Pancreas (tissue), 10 donors: ENCODE measurements around the gene SULT1C3. TPM values are rescaled to one million over a fixed set of nuclear protein-coding genes. Genes with fewer than 3 reads are reported as not detected.
A peak's percentile ranks its signal among the peaks of the same experiment; 100 is the strongest.
"Not testable (repeated sequence)": the region's sequence is repeated elsewhere in the genome, so short reads cannot be mapped to it uniquely, and the experiment has no call there.

Source experiments
- ATAC-seq, 4 donors: fragments of 200-7000 bp; cut with Tn5 transposase; one replicate each; pipeline versions ENCODE4 v1.8.0 to v1.9.1; 2020; ENCODE audit warnings: mild to moderate bottlenecking in 4 of 4, moderate library complexity in 4 of 4
- DNase-seq, 6 donors: peaks; one replicate each; pipeline ENCODE4 v3.0.0-alpha.2; 2020
- FAIRE-seq: peaks from 2 replicates; lab custom pipeline; 2012; peaks lifted over from hg19 to GRCh38; lab: Jason Lieb, UNC
- H3K27ac ChIP-seq, 4 donors: fragments of 200-600 bp; sonication (generic); 1 replicate in 3 of 4; 2 replicates in 1 of 4; pipeline versions ENCODE4 v1.5.0 to v1.8.0; 2020
- H3K27me3 ChIP-seq, 4 donors: fragments of 200-600 bp; one replicate each; pipeline ENCODE4 v1.8.0; 2021
- H3K36me3 ChIP-seq, 3 donors: fragments of 200-600 bp; sonication (generic) in 1 of 3; one replicate each; pipeline versions ENCODE4 v1.5.0 to v1.8.0; 2020 to 2021
- H3K4me1 ChIP-seq, 3 donors: fragments of 200-600 bp; one replicate each; pipeline ENCODE4 v1.8.0; 2021
- H3K4me3 ChIP-seq, 4 donors: fragments of 200-600 bp; sonication (generic) in 2 of 4; one replicate each; pipeline versions ENCODE4 v1.5.0 to v1.8.0; 2020 to 2021
- H3K9me3 ChIP-seq, 4 donors: fragments of 200-600 bp; one replicate each; pipeline ENCODE4 v1.8.0; 2021
- whole genome bisulfite sequencing, 2 donors: extraction: QIAGEN DNeasy Blood & Tissue Kit; methylation state at CpG; one replicate each; pipeline ENCODE4 v1.1.7; 2013; 5-methylcytosine and 5-hydroxymethylcytosine counted together
- intact Hi-C, 3 donors: fragments of 100-400 bp; cut with DNase I; formaldehyde crosslinking; loops; one replicate each; pipeline versions ENCODE4 v1.11.1 to v1.14.2; 2022
- polyA plus RNA-seq, 2 donors: library from polyadenylated mRNA; stranded (reverse); fragments of 200-250 nt; gene quantifications; one replicate each; pipeline ENCODE4 v1.2.3, GENCODE V29; 2013
- total RNA-seq, 6 donors: library from RNA; stranded (reverse); fragmentation: NEBNext Ultra II Directional in 4 of 6; extraction: Animal tissue kit (Norgen Biotek cat#: 25700) in 4 of 6; gene quantifications; one replicate each; pipeline versions ENCODE4 v1.2.1 to v1.2.4, GENCODE V29; 2021 to 2023
- TF ChIP-seq, protein P1 (sequence below), 4 donors: fragments of 200-600 bp; sonication (generic) in 3 of 4; IDR thresholded peaks; one replicate each; pipeline versions ENCODE4 v1.5.0 to v1.8.0; 2021; ENCODE audit warnings: antibody characterized with exemption in 4 of 4
- donor health status: healthy with polysubstance abuse.
- donor health status: DM: no; HTN: no; CAD: no; lungs with moderate emphysema.
- donor health status: DM: no; HTN: no; CAD: no.
- donor health status: control.
- donor health status: control.
- donor health status: Bipolar disorder and iron deficiency.
- donor health status: DM: yes; HTN: yes; CAD: no.
- donor health status: DM: no; HTN: no; CAD: no.
- donor health status: DM: no; HTN: no; CAD: no.
- donor health status: DM: yes; HTN: yes; CAD: no.

SULT1C3 gene
- total and polyA plus RNA-seq, 8 donors, result not detected

- intact Hi-C loops, result no loop called here
- Histone ChIP-seq H3K36me3 (no peaks in the 10 kb centered on the region), H3K27ac (no peak overlapping the region), H3K4me1 (no peaks in the 10 kb centered on the region), H3K4me3 (no peak overlapping the region), H3K27me3 (no peaks in the 10 kb centered on the region), H3K9me3 (no peaks in the 10 kb centered on the region)
- TF ChIP-seq, protein P1, sequence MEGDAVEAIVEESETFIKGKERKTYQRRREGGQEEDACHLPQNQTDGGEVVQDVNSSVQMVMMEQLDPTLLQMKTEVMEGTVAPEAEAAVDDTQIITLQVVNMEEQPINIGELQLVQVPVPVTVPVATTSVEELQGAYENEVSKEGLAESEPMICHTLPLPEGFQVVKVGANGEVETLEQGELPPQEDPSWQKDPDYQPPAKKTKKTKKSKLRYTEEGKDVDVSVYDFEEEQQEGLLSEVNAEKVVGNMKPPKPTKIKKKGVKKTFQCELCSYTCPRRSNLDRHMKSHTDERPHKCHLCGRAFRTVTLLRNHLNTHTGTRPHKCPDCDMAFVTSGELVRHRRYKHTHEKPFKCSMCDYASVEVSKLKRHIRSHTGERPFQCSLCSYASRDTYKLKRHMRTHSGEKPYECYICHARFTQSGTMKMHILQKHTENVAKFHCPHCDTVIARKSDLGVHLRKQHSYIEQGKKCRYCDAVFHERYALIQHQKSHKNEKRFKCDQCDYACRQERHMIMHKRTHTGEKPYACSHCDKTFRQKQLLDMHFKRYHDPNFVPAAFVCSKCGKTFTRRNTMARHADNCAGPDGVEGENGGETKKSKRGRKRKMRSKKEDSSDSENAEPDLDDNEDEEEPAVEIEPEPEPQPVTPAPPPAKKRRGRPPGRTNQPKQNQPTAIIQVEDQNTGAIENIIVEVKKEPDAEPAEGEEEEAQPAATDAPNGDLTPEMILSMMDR (IDR thresholded peaks at IDR 0.05), result no peak
- 75 to 80% methylated on average over 2 of the region's 2 CpGs for WGBS, 2 donors
- ATAC-seq (no peak), FAIRE-seq (no peak), DNase-seq (no peak)
These were observed 38.9 kb downstream of the SULT1C3 start for GRCh38 chr2:108278631-108279030.

- 82 to 92% methylated on average over 5 of the region's 5 CpGs for WGBS, 2 donors
- Histone ChIP-seq H3K36me3 (no peaks in the 10 kb centered on the region), H3K4me3 (no peak overlapping the region), H3K27ac (no peak overlapping the region), H3K27me3 (no peaks in the 10 kb centered on the region), H3K9me3 (no peaks in the 10 kb centered on the region), H3K4me1 (no peaks in the 10 kb centered on the region)
- ATAC-seq, result no peak
- intact Hi-C loops, result no loop called here
- DNase-seq, result no peak
- TF ChIP-seq, protein P1 (IDR thresholded peaks at IDR 0.05), result no peak
- no peak for FAIRE-seq
These were observed 39.7 kb downstream of the SULT1C3 start for GRCh38 chr2:108279468-108279867.

- no peaks in the 10 kb centered on the region for H3K36me3 ChIP-seq
- intact Hi-C loops, result no loop called here
- DNase-seq (no peak), FAIRE-seq (no peak), ATAC-seq (peak; percentile 37 to 93 (median 60))
- no peak overlapping the region for H3K4me3 ChIP-seq
- no peaks in the 10 kb centered on the region for H3K27me3 ChIP-seq
- H3K27ac ChIP-seq, result no peak overlapping the region
- TF ChIP-seq, protein P1 (IDR thresholded peaks at IDR 0.05), result no peak
- H3K4me1 ChIP-seq, result no peaks in the 10 kb centered on the region
- no peaks in the 10 kb centered on the region for H3K9me3 ChIP-seq
- WGBS, 2 donors, result 24 to 30% methylated on average over 3 of the region's 3 CpGs
These were observed 40.7 kb downstream of the SULT1C3 start for GRCh38 chr2:108280466-108280865.

DNA sequence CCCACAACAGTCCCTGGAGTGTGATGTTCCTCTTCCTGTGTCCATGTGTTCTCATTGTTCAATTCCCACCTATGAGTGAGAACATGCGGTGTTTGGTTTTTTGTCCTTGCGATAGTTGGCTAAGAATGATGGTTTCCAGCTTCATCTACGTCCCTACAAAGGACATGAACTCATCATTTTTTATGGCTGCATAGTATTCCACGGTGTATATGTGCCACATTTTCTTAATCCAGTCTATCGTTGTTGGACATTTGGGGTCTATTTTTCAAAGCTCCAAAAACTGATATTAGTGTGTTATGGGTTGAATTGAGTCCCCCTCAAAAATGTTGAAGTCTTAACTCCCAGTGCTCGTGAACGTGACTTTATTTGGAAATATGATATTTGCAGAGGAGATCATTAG is 44.8 kb downstream of the SULT1C3 start:
- H3K27me3 ChIP-seq, H3K27ac ChIP-seq, FAIRE-seq, H3K9me3 ChIP-seq, DNase-seq, ATAC-seq, H3K36me3 ChIP-seq, H3K4me3 ChIP-seq, intact Hi-C loops, H3K4me1 ChIP-seq: not testable (repeated sequence)
- WGBS, 2 donors, result 80 to 88% methylated on average over 7 of the region's 7 CpGs

DNA sequence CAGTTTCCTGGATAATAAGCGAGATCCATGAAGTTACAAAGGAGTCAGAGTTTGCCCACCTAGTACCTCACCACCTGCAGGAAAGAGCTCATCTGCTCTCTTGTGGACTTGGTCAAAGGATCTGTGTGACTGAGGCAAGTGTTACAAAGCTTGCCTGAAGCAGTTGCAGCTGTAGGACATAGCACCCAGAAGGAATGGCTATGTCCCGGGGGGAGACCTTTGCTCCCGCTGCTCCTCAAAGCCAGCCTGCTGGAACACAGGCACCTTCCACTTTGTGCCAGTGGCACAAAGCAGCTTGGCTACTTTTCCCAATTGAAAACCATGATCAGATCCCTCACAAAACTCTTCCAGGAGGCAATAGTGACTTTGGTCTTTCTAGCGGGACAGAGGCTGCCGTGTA is 45.8 kb downstream of the SULT1C3 start:
- H3K27ac ChIP-seq, result no peak overlapping the region
- TF ChIP-seq, protein P1 (IDR thresholded peaks at IDR 0.05), result no peak
- intact Hi-C loops, result no loop called here
- H3K36me3 ChIP-seq, result no peaks in the 10 kb centered on the region
- 91 to 95% methylated on average over 5 of the region's 5 CpGs for WGBS, 2 donors
- H3K4me3 ChIP-seq, result no peak overlapping the region
- FAIRE-seq (no peak), ATAC-seq (no peak), DNase-seq (no peak)
- H3K27me3 ChIP-seq, result no peaks in the 10 kb centered on the region
- no peaks in the 10 kb centered on the region for H3K9me3 ChIP-seq
- no peaks in the 10 kb centered on the region for H3K4me1 ChIP-seq
